Testis (tissue), 2 donors: ENCODE results near the gene LARGE2.

Source experiments
- CTCF ChIP-seq, 3 experiments: fragments of 450-650 bp in 2 of 3; fragments of 200-600 bp in 1 of 3; sonication (generic) in 1 of 3; IDR thresholded peaks; one replicate each; pipeline ENCODE4 v1.5.1; 2016 to 2019; ENCODE audit warnings: antibody characterized with exemption in 3 of 3, mild to moderate bottlenecking in 2 of 3, moderate library complexity in 1 of 3
- POLR2A ChIP-seq: fragments of 450-650 bp; IDR thresholded peaks from one replicate; pipeline ENCODE4 v1.6.1; 2017; ENCODE audit warnings: antibody characterized with exemption, mild to moderate bottlenecking, moderate library complexity

- TF ChIP-seq CTCF (IDR thresholded peaks at IDR 0.05) = no peak
- TF ChIP-seq POLR2A = no peak
Measured at GRCh38 chr11:45892856-45893255, 29.6 kb upstream of the LARGE2 start.
